DND-41 (cell line): ENCODE measurements around the gene CDC6.
A peak's percentile ranks its signal among the peaks of the same experiment; 100 is the strongest.

ENCODE experiments used
- ATAC-seq: fragments of 200-7000 bp; cut with Tn5 transposase; 3 replicates; pipeline ENCODE4 v1.9.1; 2021; ENCODE audit warnings: low read depth; ENCODE audit not compliant: insufficient read depth
- DNase-seq: peaks from one replicate; pipeline ENCODE4 v3.0.0-alpha.2; 2020
- H2AFZ ChIP-seq: 2 replicates; pipeline ENCODE4 v1.6.0; 2012; ENCODE audit warnings: low read depth, low read length
- H3K27ac ChIP-seq: 2 replicates; pipeline ENCODE4 v1.5.1; 2012; ENCODE audit warnings: low read length, inconsistent platforms
- H3K27me3 ChIP-seq: fragments of 200-600 bp; sonication (generic); 2 replicates; pipeline ENCODE4 v1.6.0; 2012; ENCODE audit warnings: low read length, mild to moderate bottlenecking, inconsistent platforms; ENCODE audit not compliant: insufficient read depth, poor library complexity
- H3K36me3 ChIP-seq: 2 replicates; pipeline ENCODE4 v1.5.1; 2012; ENCODE audit warnings: low read length, inconsistent platforms; ENCODE audit not compliant: insufficient read depth
- H3K4me1 ChIP-seq: 2 replicates; pipeline ENCODE4 v1.5.1; 2012; ENCODE audit warnings: mild to moderate bottlenecking, low read length; ENCODE audit not compliant: insufficient read depth
- H3K4me2 ChIP-seq: 2 replicates; pipeline ENCODE4 v1.6.0; 2012; ENCODE audit warnings: mild to moderate bottlenecking, moderate library complexity, low read length, inconsistent platforms; ENCODE audit not compliant: insufficient read depth
- H3K4me3 ChIP-seq, 2 experiments: fragments of 200-600 bp in 1 of 2; shearing (Covaris generic) in 1 of 2; 2 replicates each; pipeline ENCODE4 v1.5.1; 2012 to 2016; ENCODE audit warnings: inconsistent platforms in 2 of 2, low read length in 2 of 2, mild to moderate bottlenecking in 2 of 2, low read depth in 1 of 2, moderate library complexity in 1 of 2
- H3K79me2 ChIP-seq: 2 replicates; pipeline ENCODE4 v1.6.0; 2012; ENCODE audit warnings: low read length, inconsistent platforms; ENCODE audit not compliant: insufficient read depth
- H3K9ac ChIP-seq: 2 replicates; pipeline ENCODE4 v1.6.0; 2012; ENCODE audit warnings: low read depth, mild to moderate bottlenecking, inconsistent platforms, low read length, moderate library complexity
- H3K9me3 ChIP-seq: 2 replicates; pipeline ENCODE4 v1.5.1; 2012; ENCODE audit warnings: low read length, moderate library complexity, mild to moderate bottlenecking, inconsistent platforms; ENCODE audit not compliant: insufficient read depth, severe bottlenecking
- H4K20me1 ChIP-seq: 2 replicates; pipeline ENCODE4 v1.6.0; 2012; ENCODE audit warnings: low read length; ENCODE audit not compliant: insufficient read depth
- CTCF ChIP-seq: IDR thresholded peaks from 2 replicates; pipeline ENCODE4 v1.5.1; 2012; ENCODE audit warnings: borderline replicate concordance, low read length, moderate library complexity, mild to moderate bottlenecking; ENCODE audit not compliant: poor library complexity, severe bottlenecking; ENCODE audit errors: extremely low read depth
- EZH2 ChIP-seq: IDR thresholded peaks from 3 replicates; pipeline ENCODE4 v1.6.1; 2012; ENCODE audit warnings: borderline replicate concordance, low read depth, mild to moderate bottlenecking, moderate library complexity, low read length, inconsistent platforms; ENCODE audit not compliant: severe bottlenecking

Gene CDC6

GRCh38 chr17:40340327-40340726 is 52.6 kb downstream of the CDC6 start:
- no peak overlapping the region for H3K9ac ChIP-seq
- H3K36me3 ChIP-seq = no peaks in the 10 kb centered on the region
- no peak overlapping the region for H3K4me2 ChIP-seq
- H4K20me1 ChIP-seq = peaks cover 11% of the 10 kb centered on the region
- H3K4me1 ChIP-seq = peaks cover 10% of the 10 kb centered on the region
- ATAC-seq (no peak), DNase-seq (no peak)
- no peaks in the 10 kb centered on the region for H3K9me3 ChIP-seq
- no peak overlapping the region for H3K27ac ChIP-seq
- H3K27me3 ChIP-seq = no peaks in the 10 kb centered on the region
- no peaks in the 10 kb centered on the region for H3K79me2 ChIP-seq
- H3K4me3 ChIP-seq = no peak overlapping the region
- TF ChIP-seq EZH2 = no peak
- TF ChIP-seq CTCF = no peak
- no peak overlapping the region for H2AFZ ChIP-seq

- no peaks in the 10 kb centered on the region for H3K36me3 ChIP-seq
- H4K20me1 ChIP-seq = peaks cover 11% of the 10 kb centered on the region
- no peaks in the 10 kb centered on the region for H3K27me3 ChIP-seq
- peak; percentile 57 for DNase-seq
- H3K4me1 ChIP-seq = peaks cover 10% of the 10 kb centered on the region
- no peak overlapping the region for H3K27ac ChIP-seq
- peak overlapping the region in 1 of 2 experiments; percentile 37; a peak in 1 of 4 replicates for H3K4me3 ChIP-seq
- peak overlapping the region; percentile 22; the same call in 1 of the 2 replicates for H3K9ac ChIP-seq
- no peaks in the 10 kb centered on the region for H3K9me3 ChIP-seq
- no peak overlapping the region for H2AFZ ChIP-seq
- H3K79me2 ChIP-seq = no peaks in the 10 kb centered on the region
- no peak for TF ChIP-seq EZH2
- TF ChIP-seq CTCF = no peak
- H3K4me2 ChIP-seq = peak overlapping the region; percentile 37
- peak; percentile 62; the same call in 2 of the 3 replicates for ATAC-seq
These were observed 53.5 kb downstream of the CDC6 start for GRCh38 chr17:40340880-40341807.

- H3K27me3 ChIP-seq = no peaks in the 10 kb centered on the region
- H3K36me3 ChIP-seq = no peaks in the 10 kb centered on the region
- no peak overlapping the region for H3K27ac ChIP-seq
- no peak overlapping the region; the same call in 1 of the 2 replicates for H3K9ac ChIP-seq
- peaks cover 11% of the 10 kb centered on the region for H4K20me1 ChIP-seq
- no peak overlapping the region for H2AFZ ChIP-seq
- ATAC-seq (peak; percentile 18; the same call in 1 of the 3 replicates), DNase-seq (no peak)
- TF ChIP-seq EZH2 = no peak
- TF ChIP-seq CTCF = no peak
- no peaks in the 10 kb centered on the region for H3K79me2 ChIP-seq
- peaks cover 10% of the 10 kb centered on the region for H3K4me1 ChIP-seq
- no peak overlapping the region for H3K4me3 ChIP-seq
- H3K4me2 ChIP-seq = peak overlapping the region; percentile 37
- H3K9me3 ChIP-seq = no peaks in the 10 kb centered on the region
These were observed 54.3 kb downstream of the CDC6 start for GRCh38 chr17:40341808-40342503.
